Measurements from ENCODE around the gene AGRN. TPM values are rescaled to one million over a fixed set of nuclear protein-coding genes. Genes with fewer than 3 reads are reported as not detected.
A peak's percentile ranks its signal among the peaks of the same experiment; 100 is the strongest.

The AGRN gene
- total RNA-seq, 1 donor from 2014 or later, result 13.0 TPM

DNA sequence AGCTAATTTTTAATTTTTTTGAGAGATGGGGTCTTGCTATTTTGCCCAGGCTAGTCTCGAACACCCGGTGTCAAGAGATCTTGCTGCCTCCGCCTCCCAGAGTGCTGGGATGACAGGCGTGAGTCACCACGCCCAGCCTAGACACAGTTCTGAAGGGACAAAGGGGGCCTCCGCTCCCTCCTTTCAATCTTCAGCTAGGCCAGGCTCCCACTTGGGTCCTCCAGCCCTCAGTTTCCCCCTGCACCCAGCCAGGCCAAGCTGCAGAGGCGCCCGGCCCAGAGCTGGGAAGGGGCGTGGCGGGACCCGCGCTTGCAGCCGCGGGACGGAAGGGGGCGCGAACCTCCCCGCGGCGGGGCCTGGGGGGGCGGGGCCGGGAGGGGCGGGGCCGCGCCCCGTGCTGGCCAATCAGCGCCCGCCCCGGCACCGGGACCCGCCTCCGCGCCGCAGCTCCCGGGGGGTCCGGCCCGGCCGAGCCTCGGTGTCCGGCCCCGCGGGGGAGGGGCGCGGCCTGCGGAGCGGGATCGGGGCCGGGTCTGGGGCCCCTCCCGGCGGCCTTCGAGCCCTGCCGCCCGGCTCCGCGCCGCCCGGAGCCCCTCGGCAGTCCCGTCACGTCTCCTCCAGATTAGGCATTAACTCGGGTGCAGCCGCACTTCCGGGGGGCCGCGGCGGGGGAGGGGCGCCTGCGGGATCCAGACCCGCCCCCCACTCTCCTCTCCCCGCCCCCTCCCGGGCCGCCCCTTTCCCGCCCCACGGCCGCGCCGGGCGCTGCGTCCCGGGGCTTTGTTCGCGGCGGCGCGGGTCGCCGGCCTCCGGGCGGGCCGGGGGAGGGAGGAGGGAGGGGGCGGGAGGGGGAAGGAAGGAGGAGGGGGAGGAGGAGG lies 559 bp upstream of the AGRN start:
- Histone ChIP-seq H3K36me3 (no peaks in the 10 kb centered on the region), H3K4me1 (peaks cover 53% of the 10 kb centered on the region), H3K27me3 (ENCODE audit: low read depth) (no peaks in the 10 kb centered on the region), H3K4me3 (peak overlapping the region; percentile 89), H3K9me3 (replicated peaks) (no peaks in the 10 kb centered on the region), H3K27ac (replicated peaks) (peak overlapping the region; percentile 96)
- peak; percentile 86 for DNase-seq
- intact Hi-C loops (cut with micrococcal nuclease), result no loop called here
- peak; percentile 70 for TF ChIP-seq CTCF (IDR thresholded peaks at IDR 0.05; ENCODE audit: borderline replicate concordance)

DNA sequence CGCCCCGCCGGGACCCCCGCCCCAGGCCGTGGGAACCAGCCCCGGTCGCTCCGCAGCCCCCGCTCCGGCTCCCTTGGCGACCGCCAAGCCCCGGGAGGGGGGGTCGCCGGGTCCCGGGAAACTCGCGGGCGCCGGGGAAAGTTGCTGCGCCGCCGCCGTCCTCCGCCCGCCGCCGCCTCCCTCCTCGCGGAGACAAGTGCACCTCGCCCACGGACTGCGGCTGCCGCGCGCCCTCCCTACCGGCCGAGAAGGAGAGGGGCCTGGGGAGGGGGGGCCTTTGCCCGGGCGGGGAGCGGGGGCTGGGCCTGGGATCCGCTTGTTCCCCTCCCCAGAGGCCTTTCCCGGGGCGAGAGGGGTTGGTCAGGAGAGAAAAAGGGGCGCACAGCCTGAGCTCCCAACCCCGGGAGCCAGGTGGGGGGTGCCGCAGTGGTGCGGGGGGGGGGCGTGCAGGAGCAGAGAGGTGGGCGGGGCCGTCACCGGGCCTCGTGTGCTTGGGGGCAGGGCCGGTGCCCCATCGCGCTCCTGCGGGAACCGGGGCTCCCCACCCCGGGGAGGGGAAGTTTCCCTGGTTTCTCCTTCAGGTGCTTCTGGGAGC lies 592 bp downstream of the AGRN start:
- TF ChIP-seq CTCF (IDR thresholded peaks at IDR 0.05; ENCODE audit: borderline replicate concordance), result no peak
- no peaks in the 10 kb centered on the region for H3K27me3 ChIP-seq (ENCODE audit: low read depth)
- DNase-seq, result no peak
- intact Hi-C loops (cut with micrococcal nuclease), result no loop called here
- H3K27ac ChIP-seq (replicated peaks), result peak overlapping the region; percentile 96
- H3K36me3 ChIP-seq, result no peaks in the 10 kb centered on the region
- H3K4me1 ChIP-seq, result peaks cover 56% of the 10 kb centered on the region
- no peaks in the 10 kb centered on the region for H3K9me3 ChIP-seq (replicated peaks)
- peak overlapping the region; percentile 89 for H3K4me3 ChIP-seq

GRCh38 chr1:1021010-1021919 lies 1.3 kb downstream of the AGRN start:
- intact Hi-C loops (cut with micrococcal nuclease), result no loop called here
- peaks cover 64% of the 10 kb centered on the region for H3K4me1 ChIP-seq
- no peaks in the 10 kb centered on the region for H3K36me3 ChIP-seq
- peak overlapping the region; percentile 89 for H3K4me3 ChIP-seq
- peak overlapping the region; percentile 96 for H3K27ac ChIP-seq (replicated peaks)
- no peak for TF ChIP-seq CTCF (IDR thresholded peaks at IDR 0.05; ENCODE audit: borderline replicate concordance)
- H3K9me3 ChIP-seq (replicated peaks), result no peaks in the 10 kb centered on the region
- peak; percentile 70 for DNase-seq
- no peaks in the 10 kb centered on the region for H3K27me3 ChIP-seq (ENCODE audit: low read depth)

GRCh38 chr1:1021920-1022259 lies 2.0 kb downstream of the AGRN start:
- no peak overlapping the region for H3K4me3 ChIP-seq
- intact Hi-C loops (cut with micrococcal nuclease), result no loop called here
- H3K27ac ChIP-seq (replicated peaks), result no peak overlapping the region
- H3K9me3 ChIP-seq (replicated peaks), result no peaks in the 10 kb centered on the region
- H3K27me3 ChIP-seq (ENCODE audit: low read depth), result no peaks in the 10 kb centered on the region
- TF ChIP-seq CTCF (IDR thresholded peaks at IDR 0.05; ENCODE audit: borderline replicate concordance), result no peak
- no peak for DNase-seq
- peaks cover 70% of the 10 kb centered on the region for H3K4me1 ChIP-seq
- no peaks in the 10 kb centered on the region for H3K36me3 ChIP-seq

GRCh38 chr1:1022302-1023009 lies 2.5 kb downstream of the AGRN start:
- no peaks in the 10 kb centered on the region for H3K9me3 ChIP-seq (replicated peaks)
- H3K27me3 ChIP-seq (ENCODE audit: low read depth), result no peaks in the 10 kb centered on the region
- H3K4me3 ChIP-seq, result no peak overlapping the region
- no peak for TF ChIP-seq CTCF (IDR thresholded peaks at IDR 0.05; ENCODE audit: borderline replicate concordance)
- intact Hi-C loops (cut with micrococcal nuclease), result no loop called here
- peaks cover 71% of the 10 kb centered on the region for H3K4me1 ChIP-seq
- H3K36me3 ChIP-seq, result no peaks in the 10 kb centered on the region
- H3K27ac ChIP-seq (replicated peaks), result no peak overlapping the region
- no peak for DNase-seq
